ENCODE results near the gene MAP1LC3C.

DNA sequence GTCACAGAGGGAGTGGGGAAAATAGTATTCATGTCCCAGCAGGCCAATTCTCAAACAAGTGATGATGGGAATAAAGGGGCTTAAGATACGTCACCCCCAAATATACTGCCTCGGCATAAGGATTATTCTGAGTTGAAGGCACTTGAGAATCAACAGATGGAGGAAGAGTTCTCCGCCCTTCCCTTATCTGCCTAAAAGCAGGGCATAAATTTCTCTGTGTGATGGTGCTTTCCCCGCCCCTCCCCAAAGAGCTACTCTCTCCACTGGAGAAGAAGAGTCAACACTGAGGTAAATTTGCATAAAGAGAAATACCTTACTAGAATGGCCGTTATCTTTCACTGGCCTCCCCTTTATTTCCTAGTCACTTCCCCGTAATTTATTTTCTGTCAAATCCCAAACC is 22.7 kb downstream of the MAP1LC3C start:
- TF ChIP-seq TAF1 (IDR thresholded peaks at IDR 0.05; ENCODE audit: borderline replicate concordance, insufficient read depth, low read length) (no peak), POLR2AphosphoS5 (IDR thresholded peaks at IDR 0.05; ENCODE audit: low read depth, low read length) (no peak), REST (IDR thresholded peaks at IDR 0.05; ENCODE audit: insufficient read depth in 1 of 2, low read depth in 2 of 2, low read length in 2 of 2) (no peak), SIN3A (IDR thresholded peaks at IDR 0.05; ENCODE audit: borderline replicate concordance, insufficient read depth, low read length) (no peak)
